ENCODE results near the gene NIPA2.

Gene NIPA2

DNA sequence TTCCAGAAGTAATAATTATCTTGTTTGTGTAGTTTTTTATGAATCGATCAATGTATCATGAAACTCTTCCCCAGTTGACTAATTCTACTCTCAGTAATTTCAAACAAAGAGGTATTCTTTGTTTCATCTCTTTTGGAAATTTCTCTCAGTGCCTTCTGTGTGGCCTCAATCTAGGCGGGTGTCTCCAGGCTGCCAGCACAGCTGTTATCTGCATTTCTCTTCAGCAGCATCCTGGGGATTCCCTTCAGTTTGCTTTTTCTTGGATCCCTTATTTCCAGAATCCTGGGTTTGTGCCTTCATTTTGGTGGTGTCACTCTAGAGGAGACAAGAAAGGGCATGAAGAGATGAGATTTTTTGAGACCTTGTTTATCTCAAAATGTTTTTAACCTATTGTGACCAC lies 22.7 kb downstream of the NIPA2 start:
- H3K9me3 Mint-ChIP-seq = no peaks in the 10 kb centered on the region
- H3K4me1 Mint-ChIP-seq (ENCODE audit: low read depth) = peaks cover 8% of the 10 kb centered on the region
- H3K27me3 Mint-ChIP-seq = no peaks in the 10 kb centered on the region
- peaks cover 69% of the 10 kb centered on the region for H3K36me3 Mint-ChIP-seq (ENCODE audit: low read depth)
- no peak overlapping the region for H3K4me3 Mint-ChIP-seq
- H3K27ac Mint-ChIP-seq = no peak overlapping the region

GRCh38 chr15:22863356-22863755 lies 24.9 kb downstream of the NIPA2 start:
- Mint-ChIP-seq H3K4me1 (ENCODE audit: low read depth) (peaks cover 9% of the 10 kb centered on the region), H3K36me3 (ENCODE audit: low read depth) (peaks cover 82% of the 10 kb centered on the region), H3K4me3 (no peak overlapping the region), H3K27ac (peak overlapping the region; percentile 52), H3K27me3 (no peaks in the 10 kb centered on the region), H3K9me3 (no peaks in the 10 kb centered on the region)

- H3K27ac Mint-ChIP-seq = no peak overlapping the region
- peaks cover 79% of the 10 kb centered on the region for H3K36me3 Mint-ChIP-seq (ENCODE audit: low read depth)
Observed at GRCh38 chr15:22866079-22866478, 27.6 kb downstream of the NIPA2 start.

DNA sequence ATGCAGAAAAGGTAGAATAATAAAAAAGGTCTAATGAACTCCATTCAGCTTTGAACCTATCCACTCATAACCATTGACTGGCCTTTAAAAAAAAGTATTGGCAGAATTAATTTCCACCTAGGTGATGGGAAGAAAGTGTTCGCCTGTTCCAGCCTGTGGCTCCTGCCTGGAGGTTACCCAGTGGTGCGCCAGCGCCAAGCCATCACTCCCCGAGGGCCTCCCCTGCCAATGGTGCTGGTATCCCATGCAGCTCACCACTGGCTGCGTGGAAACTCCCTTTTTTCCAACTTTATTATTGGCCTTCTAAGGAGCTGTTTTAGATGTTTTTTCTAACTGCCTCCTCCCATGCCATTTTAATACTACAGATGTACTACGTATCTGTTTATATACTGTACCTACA lies 29.4 kb downstream of the NIPA2 start:
- Mint-ChIP-seq H3K27ac (no peak overlapping the region), H3K9me3 (no peaks in the 10 kb centered on the region), H3K36me3 (ENCODE audit: low read depth) (peaks cover 64% of the 10 kb centered on the region), H3K27me3 (no peaks in the 10 kb centered on the region), H3K4me3 (no peak overlapping the region), H3K4me1 (ENCODE audit: low read depth) (peaks cover 9% of the 10 kb centered on the region)

More at GRCh38 chr15:22866079-22866478, 27.6 kb downstream of the NIPA2 start:
- Mint-ChIP-seq H3K4me1 (ENCODE audit: low read depth) (peaks cover 9% of the 10 kb centered on the region), H3K27me3 (no peaks in the 10 kb centered on the region), H3K4me3 (no peak overlapping the region), H3K9me3 (no peaks in the 10 kb centered on the region)

DNA sequence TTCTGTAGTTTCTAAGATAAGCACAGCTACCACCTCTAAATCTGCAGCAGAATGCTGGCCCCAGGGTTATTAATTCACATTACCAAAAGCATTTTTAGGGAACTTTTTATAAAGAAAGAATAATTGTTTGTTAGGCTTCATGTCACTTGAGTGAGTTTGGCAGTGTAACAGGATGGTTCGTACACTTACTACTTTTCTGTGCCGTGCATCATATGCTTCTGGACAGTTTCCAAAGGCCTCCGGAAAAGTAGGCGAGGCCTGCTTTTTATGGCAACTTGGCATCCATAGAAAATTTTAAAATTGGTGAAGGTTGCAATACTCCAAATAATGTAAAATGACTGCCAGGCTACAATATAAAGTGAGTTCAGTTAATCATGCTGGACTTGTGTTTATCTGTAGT lies 30.0 kb downstream of the NIPA2 start:
- H3K9me3 Mint-ChIP-seq = no peaks in the 10 kb centered on the region
- no peaks in the 10 kb centered on the region for H3K27me3 Mint-ChIP-seq
- H3K36me3 Mint-ChIP-seq (ENCODE audit: low read depth) = peaks cover 61% of the 10 kb centered on the region
- H3K4me3 Mint-ChIP-seq = no peak overlapping the region
- H3K27ac Mint-ChIP-seq = no peak overlapping the region
- H3K4me1 Mint-ChIP-seq (ENCODE audit: low read depth) = peaks cover 9% of the 10 kb centered on the region

- no peak overlapping the region for H3K4me3 Mint-ChIP-seq
- no peaks in the 10 kb centered on the region for H3K9me3 Mint-ChIP-seq
- peaks cover 9% of the 10 kb centered on the region for H3K4me1 Mint-ChIP-seq (ENCODE audit: low read depth)
- H3K36me3 Mint-ChIP-seq (ENCODE audit: low read depth) = peaks cover 57% of the 10 kb centered on the region
- no peaks in the 10 kb centered on the region for H3K27me3 Mint-ChIP-seq
- H3K27ac Mint-ChIP-seq = no peak overlapping the region
Observed at GRCh38 chr15:22868928-22869327, 30.5 kb downstream of the NIPA2 start.

- H3K4me1 Mint-ChIP-seq (ENCODE audit: low read depth) = peaks cover 9% of the 10 kb centered on the region
- H3K4me3 Mint-ChIP-seq = no peak overlapping the region
- no peaks in the 10 kb centered on the region for H3K9me3 Mint-ChIP-seq
- peaks cover 48% of the 10 kb centered on the region for H3K36me3 Mint-ChIP-seq (ENCODE audit: low read depth)
- no peaks in the 10 kb centered on the region for H3K27me3 Mint-ChIP-seq
- no peak overlapping the region for H3K27ac Mint-ChIP-seq
Observed at GRCh38 chr15:22869856-22870255, 31.4 kb downstream of the NIPA2 start.

DNA sequence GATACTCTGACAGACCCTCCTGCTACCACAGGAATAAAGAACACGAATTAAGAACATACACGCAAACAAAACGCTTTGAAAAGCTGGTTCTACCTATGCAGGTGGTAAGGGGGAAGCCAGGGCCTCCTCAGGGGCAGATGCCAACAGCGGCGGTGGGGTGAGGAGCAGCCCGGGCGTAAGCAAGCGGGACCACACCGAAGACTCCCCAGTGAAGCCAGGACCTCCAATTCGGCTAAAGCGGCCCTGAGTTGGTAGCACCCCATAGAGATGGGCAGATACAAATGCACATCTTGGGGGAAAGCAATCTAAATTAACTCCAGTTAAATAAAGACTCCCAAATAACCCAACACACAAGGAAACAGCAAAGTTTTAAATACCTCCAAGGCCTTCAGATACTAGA lies 32.4 kb downstream of the NIPA2 start:
- Mint-ChIP-seq H3K27ac (no peak overlapping the region), H3K9me3 (no peaks in the 10 kb centered on the region), H3K4me1 (ENCODE audit: low read depth) (peaks cover 4% of the 10 kb centered on the region), H3K4me3 (no peak overlapping the region), H3K27me3 (no peaks in the 10 kb centered on the region), H3K36me3 (ENCODE audit: low read depth) (peaks cover 42% of the 10 kb centered on the region)

- Mint-ChIP-seq H3K4me1 (ENCODE audit: low read depth) (no peaks in the 10 kb centered on the region), H3K4me3 (no peak overlapping the region), H3K36me3 (ENCODE audit: low read depth) (peaks cover 35% of the 10 kb centered on the region), H3K27ac (no peak overlapping the region), H3K27me3 (no peaks in the 10 kb centered on the region), H3K9me3 (no peaks in the 10 kb centered on the region)
Observed at GRCh38 chr15:22871481-22872086, 33.1 kb downstream of the NIPA2 start.

- H3K4me3 Mint-ChIP-seq = no peak overlapping the region
- no peaks in the 10 kb centered on the region for H3K27me3 Mint-ChIP-seq
- peaks cover 21% of the 10 kb centered on the region for H3K36me3 Mint-ChIP-seq (ENCODE audit: low read depth)
- H3K4me1 Mint-ChIP-seq (ENCODE audit: low read depth) = no peaks in the 10 kb centered on the region
- H3K9me3 Mint-ChIP-seq = no peaks in the 10 kb centered on the region
- H3K27ac Mint-ChIP-seq = no peak overlapping the region
Observed at GRCh38 chr15:22872936-22873701, 34.7 kb downstream of the NIPA2 start.

- Mint-ChIP-seq H3K4me3 (no peak overlapping the region), H3K27me3 (no peaks in the 10 kb centered on the region), H3K4me1 (ENCODE audit: low read depth) (no peaks in the 10 kb centered on the region), H3K27ac (no peak overlapping the region), H3K36me3 (ENCODE audit: low read depth) (peaks cover 21% of the 10 kb centered on the region), H3K9me3 (no peaks in the 10 kb centered on the region)
Observed at GRCh38 chr15:22873841-22874240, 35.4 kb downstream of the NIPA2 start.

DNA sequence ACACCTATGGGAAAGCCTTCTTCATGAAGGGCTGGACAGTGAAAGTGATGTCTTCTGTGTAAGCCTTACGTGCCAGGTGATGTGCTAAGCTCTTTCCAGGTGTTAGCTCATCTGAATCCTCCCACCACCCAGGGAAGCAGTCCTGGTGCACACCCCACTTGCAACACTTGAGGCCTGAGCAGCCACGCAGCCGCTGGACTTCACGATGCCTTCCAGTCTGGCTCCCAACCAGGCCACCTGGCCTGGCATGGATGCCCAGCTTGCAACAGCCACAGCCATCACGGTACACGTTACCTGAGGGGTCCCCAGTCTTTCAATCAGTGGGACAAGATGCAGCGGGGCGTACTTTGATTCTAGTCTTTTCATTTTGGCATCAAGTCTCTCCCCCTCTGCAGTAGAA lies 35.8 kb downstream of the NIPA2 start:
- H3K36me3 Mint-ChIP-seq (ENCODE audit: low read depth) = peaks cover 16% of the 10 kb centered on the region
- no peak overlapping the region for H3K4me3 Mint-ChIP-seq
- no peaks in the 10 kb centered on the region for H3K4me1 Mint-ChIP-seq (ENCODE audit: low read depth)
- no peaks in the 10 kb centered on the region for H3K9me3 Mint-ChIP-seq
- no peaks in the 10 kb centered on the region for H3K27me3 Mint-ChIP-seq
- H3K27ac Mint-ChIP-seq = no peak overlapping the region

- peaks cover 9% of the 10 kb centered on the region for H3K36me3 Mint-ChIP-seq (ENCODE audit: low read depth)
- no peaks in the 10 kb centered on the region for H3K27me3 Mint-ChIP-seq
- H3K4me1 Mint-ChIP-seq (ENCODE audit: low read depth) = no peaks in the 10 kb centered on the region
- H3K27ac Mint-ChIP-seq = no peak overlapping the region
- no peak overlapping the region for H3K4me3 Mint-ChIP-seq
- H3K9me3 Mint-ChIP-seq = no peaks in the 10 kb centered on the region
Observed at GRCh38 chr15:22874966-22875365, 36.5 kb downstream of the NIPA2 start.

- Mint-ChIP-seq H3K27ac (no peak overlapping the region), H3K4me3 (no peak overlapping the region), H3K4me1 (ENCODE audit: low read depth) (no peaks in the 10 kb centered on the region), H3K9me3 (no peaks in the 10 kb centered on the region), H3K36me3 (ENCODE audit: low read depth) (peaks cover 11% of the 10 kb centered on the region), H3K27me3 (no peaks in the 10 kb centered on the region)
Observed at GRCh38 chr15:22877117-22877516, 38.7 kb downstream of the NIPA2 start.

GRCh38 chr15:22877607-22878006 lies 39.1 kb downstream of the NIPA2 start:
- Mint-ChIP-seq H3K27ac (no peak overlapping the region), H3K27me3 (no peaks in the 10 kb centered on the region), H3K4me3 (no peak overlapping the region), H3K4me1 (ENCODE audit: low read depth) (no peaks in the 10 kb centered on the region), H3K36me3 (ENCODE audit: low read depth) (peaks cover 11% of the 10 kb centered on the region), H3K9me3 (no peaks in the 10 kb centered on the region)

DNA sequence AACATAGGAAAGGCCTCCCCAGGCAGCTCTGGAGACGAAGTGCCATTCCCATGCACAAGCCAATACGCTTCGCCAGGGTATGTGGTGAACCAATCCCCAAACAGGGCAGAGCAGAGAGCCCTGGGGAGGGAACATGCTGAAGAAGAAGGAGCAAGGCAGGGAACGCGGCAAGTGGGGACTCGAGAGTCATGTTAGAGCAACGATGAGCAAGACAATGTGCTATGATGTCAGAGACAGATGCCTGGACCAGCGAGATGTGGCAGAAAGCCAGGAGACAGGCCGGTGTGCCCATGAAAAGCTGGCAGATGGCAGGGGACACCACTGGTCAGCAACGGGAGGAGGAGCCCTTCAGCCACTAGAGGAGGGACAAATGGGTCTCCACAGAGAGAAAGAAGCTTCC lies 39.6 kb downstream of the NIPA2 start:
- H3K4me1 Mint-ChIP-seq (ENCODE audit: low read depth) = no peaks in the 10 kb centered on the region
- no peak overlapping the region for H3K27ac Mint-ChIP-seq

More for the DNA sequence above, 39.6 kb downstream of the NIPA2 start:
- H3K9me3 Mint-ChIP-seq = no peaks in the 10 kb centered on the region
- H3K4me3 Mint-ChIP-seq = no peak overlapping the region
- no peaks in the 10 kb centered on the region for H3K27me3 Mint-ChIP-seq
- H3K36me3 Mint-ChIP-seq (ENCODE audit: low read depth) = peaks cover 11% of the 10 kb centered on the region
